Smooth muscle cell (in vitro differentiated cells): ENCODE data around the gene PLEKHM1. TPM values are rescaled to one million over a fixed set of nuclear protein-coding genes. Genes with fewer than 3 reads are reported as not detected.

Experiments used
- DNase-seq: peaks from one replicate; lab custom pipeline; 2025; ENCODE audit not compliant: unreplicated experiment; lab: John Stamatoyannopoulos, UW
- H2AFZ ChIP-seq: fragments of 200-600 bp; sonication (generic); 2 replicates; pipeline ENCODE4 v1.6.0; 2016; ENCODE audit warnings: antibody characterized with exemption, low read depth, mild to moderate bottlenecking
- H3F3A ChIP-seq: fragments of 200-600 bp; sonication (generic); 2 replicates; pipeline ENCODE4 v1.6.0; 2017; ENCODE audit warnings: antibody characterized with exemption, low read depth
- H3K27ac ChIP-seq: fragments of 200-600 bp; sonication (generic); 2 replicates; pipeline ENCODE4 v1.5.1; 2016; ENCODE audit warnings: low read depth, mild to moderate bottlenecking
- H3K27me3 ChIP-seq: fragments of 200-600 bp; sonication (generic); 2 replicates; pipeline ENCODE4 v1.6.1; 2016; ENCODE audit warnings: low read depth, mild to moderate bottlenecking
- H3K36me3 ChIP-seq: fragments of 200-600 bp; sonication (generic); 2 replicates; pipeline ENCODE4 v1.5.1; 2016; ENCODE audit warnings: low read depth
- H3K4me1 ChIP-seq: fragments of 200-600 bp; sonication (generic); 2 replicates; pipeline ENCODE4 v1.5.1; 2016; ENCODE audit warnings: low read depth
- H3K4me2 ChIP-seq: fragments of 200-600 bp; sonication (generic); 2 replicates; pipeline ENCODE4 v1.6.0; 2016; ENCODE audit warnings: mild to moderate bottlenecking
- H3K4me3 ChIP-seq: fragments of 200-600 bp; sonication (generic); 2 replicates; pipeline ENCODE4 v1.5.1; 2016; ENCODE audit warnings: mild to moderate bottlenecking
- H3K79me2 ChIP-seq: fragments of 200-600 bp; sonication (generic); 2 replicates; pipeline ENCODE4 v1.6.0; 2016; ENCODE audit warnings: low read depth, mild to moderate bottlenecking
- H3K9ac ChIP-seq: fragments of 200-600 bp; sonication (generic); 2 replicates; pipeline ENCODE4 v1.6.0; 2016; ENCODE audit warnings: low read depth
- H3K9me3 ChIP-seq: fragments of 200-600 bp; sonication (generic); replicated peaks from 2 replicates; pipeline ENCODE4 v1.5.1; 2016; ENCODE audit warnings: low read depth
- H4K20me1 ChIP-seq: fragments of 200-600 bp; sonication (generic); 2 replicates; pipeline ENCODE4 v1.6.0; 2016; ENCODE audit warnings: low read depth
- CTCF ChIP-seq: fragments of 200-600 bp; sonication (generic); IDR thresholded peaks from 2 replicates; pipeline ENCODE4 v1.5.1; 2017; ENCODE audit warnings: borderline replicate concordance, mild to moderate bottlenecking, antibody characterized with exemption; ENCODE audit not compliant: insufficient read depth, poor library complexity, severe bottlenecking
- WGBS: methylation state at CpG from one replicate; pipeline ENCODE4 v1.1.7; 2016; ENCODE audit warnings: low lambda C conversion rate; 5-methylcytosine and 5-hydroxymethylcytosine counted together
- polyA plus RNA-seq: library from polyadenylated mRNA; unstranded; fragments of >200 nt; fragmentation: Nextera tagmentation; extraction: Ambion mirVana; gene quantifications from 2 replicates; pipeline ENCODE4 v1.2.1, GENCODE V29; 2016
- total RNA-seq: library from RNA; depleted of rRNA; stranded (reverse); fragments of >200 nt; gene quantifications from 2 replicates; pipeline ENCODE4 v1.2.3, GENCODE V29; 2014

PLEKHM1 gene
- total and polyA plus RNA-seq, 2 experiments from 2014 or later, result 8.7 to 15.1 TPM

DNA sequence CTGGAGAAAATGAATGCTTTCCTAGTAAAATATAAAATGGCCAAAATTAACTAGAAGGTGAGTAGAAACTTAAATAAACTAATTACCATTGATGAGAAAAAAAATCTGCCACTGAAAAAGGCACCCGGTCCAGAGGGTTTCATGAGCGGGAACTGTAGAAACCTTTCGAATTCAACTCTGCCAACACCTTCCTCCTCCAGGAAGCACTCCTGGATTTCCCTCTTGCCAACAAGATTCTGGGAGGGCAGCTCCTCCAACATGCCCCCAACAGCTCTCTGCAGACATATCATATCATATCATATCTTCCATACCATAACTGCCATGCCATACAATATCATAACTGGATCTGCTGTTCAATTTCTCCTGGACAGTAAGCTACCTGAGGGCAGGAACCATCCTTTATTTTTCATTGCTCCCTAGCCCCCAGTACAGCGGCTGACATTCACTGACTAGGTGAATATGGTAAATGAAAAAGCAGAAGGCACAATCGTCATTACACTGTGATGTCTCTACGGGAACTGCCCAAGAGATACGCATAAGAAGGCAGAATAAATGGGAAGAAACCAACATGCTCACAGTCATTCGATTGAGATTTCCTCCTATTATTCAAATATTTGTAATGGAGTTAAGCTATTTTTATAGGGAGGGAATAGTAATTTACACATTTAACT, 67.1 kb downstream of the PLEKHM1 start:
- no peak overlapping the region for H2AFZ ChIP-seq
- H3K4me3 ChIP-seq, result no peak overlapping the region
- 93% methylated on average over 8 of the region's 8 CpGs for WGBS
- H3K4me1 ChIP-seq, result peaks cover 5% of the 10 kb centered on the region
- H3K79me2 ChIP-seq, result no peaks in the 10 kb centered on the region
- H3K9me3 ChIP-seq, result no peaks in the 10 kb centered on the region
- H3F3A ChIP-seq, result no peaks in the 10 kb centered on the region
- no peak overlapping the region for H3K9ac ChIP-seq
- no peak overlapping the region for H3K27ac ChIP-seq
- TF ChIP-seq CTCF, result no peak
- H4K20me1 ChIP-seq, result peaks cover 4% of the 10 kb centered on the region
- H3K27me3 ChIP-seq, result peaks cover 4% of the 10 kb centered on the region
- DNase-seq, result no peak
- H3K4me2 ChIP-seq, result no peak overlapping the region
- H3K36me3 ChIP-seq, result no peaks in the 10 kb centered on the region

- Histone ChIP-seq H3K4me2 (no peak overlapping the region), H2AFZ (no peak overlapping the region), H3F3A (no peaks in the 10 kb centered on the region), H3K79me2 (no peaks in the 10 kb centered on the region), H3K9ac (no peak overlapping the region), H4K20me1 (no peaks in the 10 kb centered on the region), H3K4me1 (no peaks in the 10 kb centered on the region), H3K27ac (no peak overlapping the region), H3K4me3 (no peak overlapping the region), H3K9me3 (no peaks in the 10 kb centered on the region), H3K27me3 (no peaks in the 10 kb centered on the region), H3K36me3 (no peaks in the 10 kb centered on the region)
- no peak for DNase-seq
- no peak for TF ChIP-seq CTCF
- 81% methylated on average over 10 of the region's 10 CpGs for WGBS
Observed at GRCh38 chr17:45414990-45415881, 75.3 kb downstream of the PLEKHM1 start.

DNA sequence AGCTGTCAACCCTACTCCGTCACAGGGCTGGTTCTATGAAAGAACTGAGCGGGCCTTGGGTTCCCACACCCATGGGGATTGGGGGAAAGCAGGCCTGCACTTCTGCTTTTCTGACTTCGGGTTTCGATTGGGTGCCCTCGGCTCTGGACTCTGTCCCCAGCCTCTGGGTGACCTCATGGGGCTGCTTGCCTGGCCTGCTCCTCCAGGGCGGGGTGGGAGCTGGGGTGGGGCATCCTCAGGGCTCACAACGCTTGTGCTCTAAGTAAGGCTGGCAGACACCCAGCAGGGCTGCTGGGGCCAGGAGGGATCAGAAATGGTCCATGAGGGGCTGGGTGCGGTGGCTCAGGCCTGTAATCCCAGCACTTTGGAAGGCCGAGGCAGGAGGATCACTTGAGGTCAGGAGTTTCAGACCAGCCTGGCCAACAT, 77.0 kb downstream of the PLEKHM1 start:
- H3K4me1 ChIP-seq, result no peaks in the 10 kb centered on the region
- H3K9me3 ChIP-seq, result no peaks in the 10 kb centered on the region
- no peaks in the 10 kb centered on the region for H3K27me3 ChIP-seq
- H3K79me2 ChIP-seq, result no peaks in the 10 kb centered on the region
- no peak for TF ChIP-seq CTCF
- no peak overlapping the region for H3K4me2 ChIP-seq
- H3K9ac ChIP-seq, result no peak overlapping the region
- 90% methylated on average over 9 of the region's 9 CpGs for WGBS
- H4K20me1 ChIP-seq, result peaks cover 4% of the 10 kb centered on the region
- H3F3A ChIP-seq, result no peaks in the 10 kb centered on the region
- H3K36me3 ChIP-seq, result no peaks in the 10 kb centered on the region
- no peak overlapping the region for H2AFZ ChIP-seq
- H3K4me3 ChIP-seq, result no peak overlapping the region
- no peak for DNase-seq
- H3K27ac ChIP-seq, result no peak overlapping the region
